A549 (cell line): ENCODE data around the gene ECPAS. TPM values are rescaled to one million over a fixed set of nuclear protein-coding genes. Genes with fewer than 3 reads are reported as not detected.

Experiments
- ATAC-seq, 2 experiments: fragments of 200-7000 bp in 1 of 2; fragments of >200 bp in 1 of 2; cut with Nextera tagmentation in 1 of 2; cut with Tn5 transposase in 1 of 2; 3 replicates each; pipeline versions ENCODE4 v1.8.0 to v1.9.1; 2018 to 2020; ENCODE audit warnings: mild to moderate bottlenecking in 1 of 2, moderate library complexity in 1 of 2
- CTCF ChIA-PET: fragments of 300-600 bp; sonication (Branson Sonifier 250); formaldehyde crosslinking; extraction: SDS; loops from one replicate; lab custom pipeline; 2021; ENCODE audit warnings: antibody characterized with exemption, inconsistent platforms; lab: Yijun Ruan, JAX
- POLR2A ChIA-PET: fragments of 350-600 bp; formaldehyde crosslinking; extraction: SDS; loops from one replicate; lab custom pipeline; 2021; ENCODE audit warnings: antibody characterized with exemption, inconsistent platforms; lab: Yijun Ruan, JAX
- DNase-seq, 2 experiments: peaks; one replicate each; pipeline versions ENCODE4 v3.0.0 to v3.0.0-alpha.2; 2011 to 2016; ENCODE audit warnings: low read depth in 1 of 2, low spot score in 1 of 2
- FAIRE-seq: peaks from 2 replicates; lab custom pipeline; 2011; peaks lifted over from hg19 to GRCh38; lab: Jason Lieb, UNC
- H3K27ac ChIP-seq, 2 experiments: fragments of >200 bp; sonication (Bioruptor Twin); formaldehyde crosslinking; 3 replicates each; pipeline ENCODE4 v1.5.1; 2016 to 2017
- H3K4me1 ChIP-seq: fragments of >200 bp; sonication (Bioruptor Twin); formaldehyde crosslinking; 3 replicates; pipeline ENCODE4 v1.6.1; 2016
- H3K4me2 ChIP-seq: fragments of >200 bp; sonication (Bioruptor Twin); formaldehyde crosslinking; 3 replicates; pipeline ENCODE4 v1.6.1; 2016
- H3K4me3 ChIP-seq: fragments of >200 bp; sonication (Bioruptor Twin); formaldehyde crosslinking; 3 replicates; pipeline ENCODE4 v1.5.1; 2016
- H3K9me3 ChIP-seq: fragments of >200 bp; sonication (Bioruptor Twin); formaldehyde crosslinking; 3 replicates; pipeline ENCODE4 v1.6.1; 2016
- ATOH8 ChIP-seq: fragments of 250-450 bp; sonication (Bioruptor Pico); IDR thresholded peaks from 2 replicates; pipeline ENCODE4 v1.5.0; 2020; ENCODE audit warnings: low read depth, mild to moderate bottlenecking, moderate library complexity
- CHD2 ChIP-seq: fragments of 150-350 bp; IDR thresholded peaks from 2 replicates; pipeline ENCODE4 v1.6.1; 2014; ENCODE audit warnings: low read length; ENCODE audit not compliant: partially characterized antibody
- CTCF ChIP-seq: fragments of >200 bp; sonication (Bioruptor Twin); formaldehyde crosslinking; IDR thresholded peaks from 3 replicates; pipeline ENCODE4 v1.5.1; 2016
- E2F6 ChIP-seq: IDR thresholded peaks from 2 replicates; pipeline ENCODE4 v1.6.1; 2012; ENCODE audit warnings: low read depth, borderline replicate concordance
- EHF ChIP-seq: fragments of 250-450 bp; sonication (Bioruptor Pico); IDR thresholded peaks from 2 replicates; pipeline ENCODE4 v1.5.0; 2020; ENCODE audit warnings: mild to moderate bottlenecking
- EHMT2 ChIP-seq: fragments of 200-600 bp; sonication (generic); IDR thresholded peaks from 2 replicates; pipeline ENCODE4 v1.6.1; 2016; ENCODE audit warnings: antibody characterized with exemption, low read depth, mild to moderate bottlenecking, moderate library complexity
- ELK1 ChIP-seq: fragments of 150-350 bp; IDR thresholded peaks from 2 replicates; pipeline ENCODE4 v1.6.1; 2014; ENCODE audit warnings: low read depth, mild to moderate bottlenecking, low read length
- FOSB ChIP-seq: fragments of 250-450 bp; sonication (Bioruptor Pico); IDR thresholded peaks from 2 replicates; pipeline ENCODE4 v1.5.0; 2020; ENCODE audit warnings: mild to moderate bottlenecking, moderate library complexity
- FOXS1 ChIP-seq: fragments of 250-450 bp; sonication (Bioruptor Pico); IDR thresholded peaks from 2 replicates; pipeline ENCODE4 v1.5.0; 2020; ENCODE audit warnings: mild to moderate bottlenecking, moderate library complexity
- HMGXB4 ChIP-seq: fragments of 250-450 bp; sonication (Bioruptor Pico); IDR thresholded peaks from 2 replicates; pipeline ENCODE4 v1.5.0; 2021; ENCODE audit warnings: mild to moderate bottlenecking, moderate library complexity, borderline replicate concordance
- JUNB ChIP-seq: fragments of >200 bp; sonication (Bioruptor Twin); formaldehyde crosslinking; IDR thresholded peaks from 2 replicates; pipeline ENCODE4 v1.6.1; 2016
- KDM5A ChIP-seq: fragments of 200-600 bp; sonication (generic); IDR thresholded peaks from 2 replicates; pipeline ENCODE4 v1.6.1; 2016; ENCODE audit warnings: antibody characterized with exemption, mild to moderate bottlenecking
- NFE2L2 ChIP-seq: fragments of 150-350 bp; conservative IDR thresholded peaks from 2 replicates; pipeline ENCODE4 v1.6.1; 2014; ENCODE audit warnings: low read length
- NR3C1 ChIP-seq: fragments of >200 bp; sonication (Bioruptor Twin); formaldehyde crosslinking; IDR thresholded peaks from 3 replicates; pipeline ENCODE4 v1.6.1; 2017
- PHF8 ChIP-seq: fragments of 200-600 bp; sonication (generic); IDR thresholded peaks from 2 replicates; pipeline ENCODE4 v1.6.1; 2016; ENCODE audit warnings: low read depth, mild to moderate bottlenecking, antibody characterized with exemption, moderate library complexity, borderline replicate concordance
- RARB ChIP-seq: fragments of 250-450 bp; sonication (Bioruptor Pico); IDR thresholded peaks from 2 replicates; pipeline ENCODE4 v1.8.0; 2021; ENCODE audit warnings: mild to moderate bottlenecking, moderate library complexity
- RNF2 ChIP-seq: fragments of 200-600 bp; sonication (generic); IDR thresholded peaks from 2 replicates; pipeline ENCODE4 v1.6.1; 2016; ENCODE audit warnings: low read depth, mild to moderate bottlenecking, antibody characterized with exemption, moderate library complexity, borderline replicate concordance
- SMC3 ChIP-seq: fragments of >200 bp; sonication (Bioruptor Twin); formaldehyde crosslinking; IDR thresholded peaks from 3 replicates; pipeline ENCODE4 v1.6.1; 2018; ENCODE audit warnings: inconsistent platforms
- USF2 ChIP-seq: fragments of 450-650 bp; IDR thresholded peaks from 2 replicates; pipeline ENCODE4 v1.6.1; 2014; ENCODE audit warnings: antibody characterized with exemption
- ZFP36 ChIP-seq: fragments of 450-650 bp; IDR thresholded peaks from 2 replicates; pipeline ENCODE4 v1.6.1; 2014; ENCODE audit warnings: borderline replicate concordance; ENCODE audit not compliant: partially characterized antibody
- ZNF302 ChIP-seq: fragments of 250-450 bp; sonication (Bioruptor Pico); IDR thresholded peaks from 2 replicates; pipeline ENCODE4 v1.9.0; 2021; ENCODE audit warnings: inconsistent platforms, mild to moderate bottlenecking, moderate library complexity
- WGBS: methylation state at CpG from one replicate; pipeline ENCODE4 v1.1.6; 2017; ENCODE audit errors: missing lambda C conversion rate; 5-methylcytosine and 5-hydroxymethylcytosine counted together
- polyA plus RNA-seq, 4 experiments: library from polyadenylated mRNA; depleted of rRNA in 3 of 4; stranded (reverse); fragments of >200 nt; fragmentation: RNase III in 1 of 4; extraction: RNeasy Plus Mini Kit Qiagen cat#74134 plus additional on column Dnase treatment in 1 of 4; gene quantifications; 2 replicates in 3 of 4; 3 replicates in 1 of 4; pipeline ENCODE4 v1.2.3, GENCODE V29; 2011 to 2017

The ECPAS gene
- polyA plus RNA-seq, 2 of the 4 experiments (the other 2 are of a cell fraction) = 40.1 to 73.6 TPM

GRCh38 chr9:111381006-111381405 lies 103.2 kb downstream of the ECPAS start (continued):
- TF ChIP-seq CTCF = no peak
- no peak for TF ChIP-seq EHMT2
- no peak for TF ChIP-seq ELK1
- TF ChIP-seq HMGXB4 (CRISPR knock-in tag) = no peak
- TF ChIP-seq SMC3 = no peak
- TF ChIP-seq, all 56 proteins: peak for 0

GRCh38 chr9:111375817-111376564 lies 108.2 kb downstream of the ECPAS start:
- DNase-seq = no peak
- H3K27ac ChIP-seq = no peak overlapping the region
- WGBS = 90% methylated on average over 3 of the region's 3 CpGs
- no peak overlapping the region for H3K4me3 ChIP-seq
- H3K4me1 ChIP-seq = peaks cover 15% of the 10 kb centered on the region; the same call in 2 of the 3 replicates
- TF ChIP-seq NR3C1 = no peak
- TF ChIP-seq E2F6 = no peak
- TF ChIP-seq PHF8 = no peak
- no peak for TF ChIP-seq EHF
- no peak for TF ChIP-seq KDM5A
- no peak for TF ChIP-seq ZFP36
- no peak for TF ChIP-seq RARB (CRISPR knock-in tag)
- no peak for TF ChIP-seq RNF2
- no peak for TF ChIP-seq ZNF302 (CRISPR knock-in tag)
- TF ChIP-seq EHMT2 = no peak
- no peak for TF ChIP-seq JUNB
- no peak for TF ChIP-seq NFE2L2
- TF ChIP-seq USF2 = no peak
- no peak for TF ChIP-seq ATOH8
- TF ChIP-seq CHD2 = no peak
- no peak for TF ChIP-seq FOSB (CRISPR knock-in tag)
- no peak for TF ChIP-seq FOXS1
- H3K4me2 ChIP-seq = no peak overlapping the region; the same call in 2 of the 3 replicates
- no peak for FAIRE-seq
- no peak for ATAC-seq
- ChIA-PET CTCF (interaction anchor here (1.0 to 1.7 kb wide), 3 partner anchors 10 to 55 kb away, joined by 3 to 4 read pairs (median 3); no protein-coding TSS in a partner anchor), POLR2A (no interaction called here)
- H3K9me3 ChIP-seq = no peaks in the 10 kb centered on the region
